ENCODE results near the gene SCARB2.
A peak's percentile ranks its signal among the peaks of the same experiment; 100 is the strongest.

Gene SCARB2

DNA sequence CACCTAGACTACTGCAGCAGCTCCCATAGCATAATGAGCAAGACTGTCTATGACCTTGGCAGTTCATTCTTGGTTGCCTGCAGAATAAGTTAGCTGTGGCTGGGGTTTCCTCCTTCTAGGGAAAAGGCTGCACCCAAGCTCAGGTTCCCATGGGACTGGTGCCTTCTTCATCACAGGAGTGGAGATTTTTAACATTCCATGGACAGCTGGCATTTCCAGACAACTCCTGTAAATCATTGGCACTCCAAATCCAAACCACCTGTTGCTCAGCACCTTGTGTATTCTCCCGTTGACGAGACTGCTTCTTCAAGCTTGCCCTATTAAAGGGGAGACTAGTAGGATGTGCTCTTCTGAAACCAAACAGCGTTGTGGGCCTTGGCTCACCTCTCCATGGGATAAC is 57.6 kb downstream of the SCARB2 start:
- TF ChIP-seq, protein P1, sequence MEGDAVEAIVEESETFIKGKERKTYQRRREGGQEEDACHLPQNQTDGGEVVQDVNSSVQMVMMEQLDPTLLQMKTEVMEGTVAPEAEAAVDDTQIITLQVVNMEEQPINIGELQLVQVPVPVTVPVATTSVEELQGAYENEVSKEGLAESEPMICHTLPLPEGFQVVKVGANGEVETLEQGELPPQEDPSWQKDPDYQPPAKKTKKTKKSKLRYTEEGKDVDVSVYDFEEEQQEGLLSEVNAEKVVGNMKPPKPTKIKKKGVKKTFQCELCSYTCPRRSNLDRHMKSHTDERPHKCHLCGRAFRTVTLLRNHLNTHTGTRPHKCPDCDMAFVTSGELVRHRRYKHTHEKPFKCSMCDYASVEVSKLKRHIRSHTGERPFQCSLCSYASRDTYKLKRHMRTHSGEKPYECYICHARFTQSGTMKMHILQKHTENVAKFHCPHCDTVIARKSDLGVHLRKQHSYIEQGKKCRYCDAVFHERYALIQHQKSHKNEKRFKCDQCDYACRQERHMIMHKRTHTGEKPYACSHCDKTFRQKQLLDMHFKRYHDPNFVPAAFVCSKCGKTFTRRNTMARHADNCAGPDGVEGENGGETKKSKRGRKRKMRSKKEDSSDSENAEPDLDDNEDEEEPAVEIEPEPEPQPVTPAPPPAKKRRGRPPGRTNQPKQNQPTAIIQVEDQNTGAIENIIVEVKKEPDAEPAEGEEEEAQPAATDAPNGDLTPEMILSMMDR (IDR thresholded peaks at IDR 0.05; ENCODE audit: control insufficient read depth, insufficient read depth, low read depth, low read length, missing control alignments), result no peak
- H3K4me3 ChIP-seq (ENCODE audit: control insufficient read depth, low read depth, low read length), result no peak overlapping the region
- no peak for DNase-seq (ENCODE audit: low read depth)

DNA sequence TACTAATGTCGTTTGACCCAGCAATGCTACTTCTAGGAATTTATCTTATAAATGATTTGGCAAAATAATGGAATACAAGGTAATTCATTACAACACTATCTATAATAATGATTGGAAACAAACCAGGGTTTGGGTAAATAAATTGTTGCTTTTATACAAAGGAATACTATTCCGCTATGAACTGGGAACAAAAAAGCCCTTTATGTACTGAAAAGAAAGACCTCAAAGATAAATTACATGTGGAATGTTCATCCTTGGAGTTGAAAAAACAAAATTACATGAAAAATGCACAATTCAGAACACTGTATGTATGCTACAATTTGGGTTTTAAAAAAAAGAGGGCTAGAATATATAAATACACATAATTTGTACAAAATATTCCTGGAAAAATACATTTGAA is 60.3 kb downstream of the SCARB2 start:
- TF ChIP-seq, protein P1 (IDR thresholded peaks at IDR 0.05; ENCODE audit: control insufficient read depth, insufficient read depth, low read depth, low read length, missing control alignments), result no peak
- DNase-seq (ENCODE audit: low read depth), result no peak
- no peak overlapping the region for H3K4me3 ChIP-seq (ENCODE audit: control insufficient read depth, low read depth, low read length)

DNA sequence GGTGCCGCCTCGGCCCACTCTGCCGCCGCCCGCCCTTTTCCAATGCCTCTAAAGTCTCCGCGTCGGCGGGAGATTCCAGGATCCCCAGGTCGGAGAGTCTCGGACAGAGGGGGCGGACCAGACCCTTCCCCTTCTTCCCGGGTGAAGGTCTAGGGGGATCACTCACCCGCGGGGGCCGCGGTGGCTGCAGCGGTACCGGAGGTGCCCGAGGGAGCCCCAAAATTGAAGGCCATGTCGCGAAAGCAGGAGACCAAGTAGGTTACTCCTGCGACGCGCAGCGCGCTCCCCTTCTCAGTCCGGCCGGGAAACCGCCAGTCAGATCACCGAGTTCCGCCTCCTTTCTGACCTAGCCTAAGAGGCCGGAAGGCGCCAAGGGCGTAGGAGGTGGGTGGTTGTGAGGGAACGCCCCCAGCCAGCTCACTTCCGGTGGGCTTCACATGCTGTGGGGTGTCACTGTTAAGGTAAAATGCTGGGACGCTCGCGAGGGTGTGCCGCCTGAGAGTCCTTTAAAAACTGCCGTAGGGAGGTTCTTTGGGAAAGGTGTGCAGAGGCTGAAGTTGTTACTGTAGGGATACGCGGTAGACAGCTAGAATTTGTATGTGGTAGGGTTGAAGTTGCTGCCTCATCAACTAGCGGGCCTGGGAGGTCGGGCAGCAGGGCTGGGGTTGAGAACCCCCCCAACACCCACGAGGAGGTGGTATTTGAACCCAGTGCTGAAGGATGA is 65.3 kb downstream of the SCARB2 start, which contains the start of gene NUP54:
NUP54 (minus strand) TSS at position 256 of the 724 bp plus-strand sequence; CDS start at position 233, 23 bp downstream.
- H3K4me3 ChIP-seq (ENCODE audit: control insufficient read depth, low read depth, low read length), result peak within 1 kb of the TSS; percentile 72
- TF ChIP-seq, protein P1 (IDR thresholded peaks at IDR 0.05; ENCODE audit: control insufficient read depth, insufficient read depth, low read depth, low read length, missing control alignments), result no peak
- DNase-seq (ENCODE audit: low read depth), result peak; percentile 66

DNA sequence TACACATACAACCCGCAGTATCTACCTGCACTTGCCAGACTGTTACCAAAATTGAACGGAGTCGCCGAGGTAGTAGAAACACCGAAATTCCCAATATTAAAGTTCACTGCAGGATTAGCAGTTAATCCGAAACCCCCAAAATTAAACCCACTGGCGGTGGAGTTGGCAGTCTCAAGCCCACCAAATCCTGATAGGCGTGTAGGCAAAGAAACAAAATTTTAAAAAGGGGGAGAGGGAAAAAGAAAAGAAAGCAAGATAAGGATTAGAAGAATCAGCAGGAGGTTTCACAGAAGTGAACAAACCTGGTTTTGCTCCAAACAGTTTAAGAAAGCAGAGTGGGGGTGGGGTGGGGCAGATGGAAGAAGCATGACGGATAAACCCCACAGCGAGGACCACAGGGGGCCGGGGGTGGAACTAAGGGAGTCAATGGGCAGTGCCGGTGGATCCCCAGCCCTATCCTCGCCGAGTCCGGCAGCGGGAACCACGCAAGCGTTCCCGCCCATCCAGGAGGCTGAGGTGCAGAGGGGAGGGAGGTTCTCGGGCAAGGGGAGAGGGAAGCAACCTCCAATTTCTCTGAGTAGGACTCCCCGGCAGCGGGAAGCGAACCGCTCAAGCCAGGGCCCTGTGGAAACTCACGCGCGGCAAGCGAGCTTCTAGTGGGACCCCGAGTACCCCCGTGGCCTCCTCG is 66.0 kb downstream of the SCARB2 start:
- TF ChIP-seq, protein P1 (IDR thresholded peaks at IDR 0.05; ENCODE audit: control insufficient read depth, insufficient read depth, low read depth, low read length, missing control alignments), result no peak
- no peak for DNase-seq (ENCODE audit: low read depth)
- peak overlapping the region; percentile 72 for H3K4me3 ChIP-seq (ENCODE audit: control insufficient read depth, low read depth, low read length)

DNA sequence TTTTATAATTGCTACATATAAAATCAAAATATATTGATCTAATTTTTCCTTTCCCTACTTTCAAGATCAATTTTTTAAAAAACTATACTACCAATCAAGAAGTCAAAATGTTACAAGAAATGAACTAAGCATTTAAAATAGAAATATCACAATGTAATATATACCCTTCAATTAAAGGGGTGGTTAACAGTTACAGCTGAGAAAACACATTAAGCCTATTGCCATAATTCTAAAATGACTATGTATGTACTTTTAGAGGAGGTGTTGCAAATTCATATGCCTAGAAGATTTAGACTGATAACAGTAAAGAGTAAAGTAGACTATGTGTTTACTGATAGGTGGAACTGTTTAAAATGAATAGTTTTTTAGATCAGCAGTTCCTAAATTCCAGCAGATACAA is 69.1 kb downstream of the SCARB2 start:
- no peak overlapping the region for H3K4me3 ChIP-seq (ENCODE audit: control insufficient read depth, low read depth, low read length)
- DNase-seq (ENCODE audit: low read depth), result no peak
- TF ChIP-seq, protein P1 (IDR thresholded peaks at IDR 0.05; ENCODE audit: control insufficient read depth, insufficient read depth, low read depth, low read length, missing control alignments), result no peak

DNA sequence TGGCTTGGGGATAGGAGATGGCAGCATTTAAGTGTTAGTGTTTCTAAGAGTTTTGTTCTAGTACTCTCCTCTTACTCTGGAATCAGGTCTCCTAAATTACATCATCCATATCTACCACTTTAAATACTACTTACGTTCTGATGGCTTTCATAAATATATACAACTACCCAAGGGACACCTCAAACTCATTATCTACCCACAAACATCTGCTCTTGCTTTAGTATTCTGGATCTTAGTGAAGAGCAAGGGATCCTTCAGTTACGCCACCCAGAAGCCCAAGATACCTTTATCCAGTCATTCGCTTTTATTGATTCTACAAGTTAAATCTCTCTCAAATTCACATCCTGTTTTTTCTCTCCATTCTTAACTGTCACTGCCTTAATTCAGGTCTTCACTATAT is 72.4 kb downstream of the SCARB2 start:
- no peak for DNase-seq (ENCODE audit: low read depth)
- TF ChIP-seq, protein P1 (IDR thresholded peaks at IDR 0.05; ENCODE audit: control insufficient read depth, insufficient read depth, low read depth, low read length, missing control alignments), result no peak

More for the DNA sequence above, 72.4 kb downstream of the SCARB2 start:
- no peak overlapping the region for H3K4me3 ChIP-seq (ENCODE audit: control insufficient read depth, low read depth, low read length)
